Cardiac fibroblast (primary cell): Measurements from ENCODE around the gene MAML2.

Source experiments
- DNase-seq, 2 donors: peaks; one replicate each; pipeline versions ENCODE4 v3.0.0 to v3.0.0-alpha.2; 2010; ENCODE audit warnings: low read depth in 2 of 2
- H3K4me3 ChIP-seq, 2 donors: replicated peaks in 1 of 2; 1 replicate in 1 of 2; 2 replicates in 1 of 2; pipeline ENCODE4 v1.5.1; 2011; ENCODE audit warnings: low read depth in 2 of 2, low read length in 2 of 2, mild to moderate bottlenecking in 2 of 2, moderate library complexity in 1 of 2
- TF ChIP-seq, protein P1 (sequence below): IDR thresholded peaks from one replicate; pipeline ENCODE4 v1.5.1; 2011; ENCODE audit warnings: low read depth, mild to moderate bottlenecking, low read length, inconsistent platforms

MAML2 gene

DNA sequence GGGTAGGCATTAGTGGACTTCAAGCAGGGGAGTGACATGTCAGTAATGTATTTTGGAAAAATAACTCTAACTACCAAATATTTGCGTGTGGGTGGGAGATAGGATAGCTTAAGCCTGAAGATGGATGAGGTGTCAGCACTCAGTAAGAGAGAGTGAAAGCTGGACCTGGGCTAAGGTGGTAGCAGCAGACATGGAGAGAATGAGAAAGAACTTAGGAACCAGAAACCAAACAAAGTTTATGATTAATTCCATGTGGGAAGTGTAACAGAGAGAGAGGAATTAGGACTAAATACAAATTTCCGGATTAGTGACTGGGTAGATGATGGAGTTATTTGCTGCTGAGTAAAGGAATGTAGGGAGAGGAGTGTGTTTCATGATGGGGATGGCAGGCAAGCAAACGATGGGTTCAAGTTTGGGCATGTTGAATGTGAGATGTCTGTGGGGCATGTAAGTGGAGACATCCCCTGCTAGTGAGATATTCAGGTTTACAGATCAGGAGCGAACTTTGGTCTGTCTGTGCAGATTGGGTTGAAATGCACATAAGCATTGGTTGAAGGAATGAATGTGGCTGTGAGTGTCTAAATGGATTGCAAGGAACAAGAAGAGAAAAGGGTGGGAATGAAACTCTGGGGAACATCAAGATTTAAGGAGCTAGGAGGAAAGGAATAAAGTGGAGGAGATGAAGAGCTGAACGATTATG lies 233.5 kb downstream of the MAML2 start:
- TF ChIP-seq, protein P1, sequence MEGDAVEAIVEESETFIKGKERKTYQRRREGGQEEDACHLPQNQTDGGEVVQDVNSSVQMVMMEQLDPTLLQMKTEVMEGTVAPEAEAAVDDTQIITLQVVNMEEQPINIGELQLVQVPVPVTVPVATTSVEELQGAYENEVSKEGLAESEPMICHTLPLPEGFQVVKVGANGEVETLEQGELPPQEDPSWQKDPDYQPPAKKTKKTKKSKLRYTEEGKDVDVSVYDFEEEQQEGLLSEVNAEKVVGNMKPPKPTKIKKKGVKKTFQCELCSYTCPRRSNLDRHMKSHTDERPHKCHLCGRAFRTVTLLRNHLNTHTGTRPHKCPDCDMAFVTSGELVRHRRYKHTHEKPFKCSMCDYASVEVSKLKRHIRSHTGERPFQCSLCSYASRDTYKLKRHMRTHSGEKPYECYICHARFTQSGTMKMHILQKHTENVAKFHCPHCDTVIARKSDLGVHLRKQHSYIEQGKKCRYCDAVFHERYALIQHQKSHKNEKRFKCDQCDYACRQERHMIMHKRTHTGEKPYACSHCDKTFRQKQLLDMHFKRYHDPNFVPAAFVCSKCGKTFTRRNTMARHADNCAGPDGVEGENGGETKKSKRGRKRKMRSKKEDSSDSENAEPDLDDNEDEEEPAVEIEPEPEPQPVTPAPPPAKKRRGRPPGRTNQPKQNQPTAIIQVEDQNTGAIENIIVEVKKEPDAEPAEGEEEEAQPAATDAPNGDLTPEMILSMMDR = no peak
- no peak for DNase-seq
- H3K4me3 ChIP-seq = no peak overlapping the region

- DNase-seq = no peak
- H3K4me3 ChIP-seq = no peak overlapping the region
- TF ChIP-seq, protein P1 = no peak
These were observed 235.7 kb downstream of the MAML2 start for GRCh38 chr11:96107143-96107824.

DNA sequence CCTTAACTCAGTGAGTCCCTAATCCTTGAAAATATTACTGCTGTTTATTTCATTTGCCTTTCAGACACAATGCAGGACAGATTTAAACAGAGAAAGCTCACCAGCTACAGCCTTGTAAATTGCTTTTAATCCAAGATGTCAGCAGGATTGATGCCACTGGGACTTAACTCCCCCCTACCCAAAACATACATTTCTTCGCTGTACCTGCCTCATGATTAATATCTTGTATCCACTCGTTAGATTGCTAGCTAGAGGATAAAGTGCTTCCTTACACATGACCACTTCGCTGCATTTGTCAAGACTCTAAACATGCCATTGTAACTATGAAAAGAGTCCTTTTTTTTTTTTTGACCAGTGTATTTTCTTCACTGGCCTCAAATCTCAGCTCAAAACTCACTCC lies 236.3 kb downstream of the MAML2 start:
- no peak overlapping the region for H3K4me3 ChIP-seq
- TF ChIP-seq, protein P1 = no peak
- DNase-seq = no peak

GRCh38 chr11:96105944-96106343 lies 237.1 kb downstream of the MAML2 start:
- DNase-seq = no peak
- H3K4me3 ChIP-seq = no peak overlapping the region
- TF ChIP-seq, protein P1 = no peak

GRCh38 chr11:96105197-96105895 lies 237.6 kb downstream of the MAML2 start:
- H3K4me3 ChIP-seq = no peak overlapping the region
- TF ChIP-seq, protein P1 = no peak
- peak; percentile 52 to 55 for DNase-seq

DNA sequence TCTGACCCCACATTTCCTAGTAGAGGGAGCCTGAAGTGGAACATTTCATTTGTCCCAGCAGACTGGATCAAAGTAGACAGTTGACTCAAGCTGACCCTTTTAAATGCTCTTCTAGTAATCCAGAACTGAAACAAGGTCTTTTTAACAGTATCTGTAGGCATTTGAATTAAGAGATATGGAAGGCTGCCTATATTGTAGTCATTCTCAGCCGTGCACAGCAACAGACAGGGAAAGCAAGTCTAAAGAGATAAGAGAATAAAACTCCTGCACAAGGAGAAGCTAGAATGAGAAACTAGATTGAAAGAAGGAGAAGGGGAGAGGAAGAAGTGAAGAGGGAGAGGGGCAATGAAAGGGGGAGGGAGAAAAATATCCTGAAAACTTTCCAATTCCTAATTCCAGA lies 238.5 kb downstream of the MAML2 start:
- H3K4me3 ChIP-seq = no peak overlapping the region

More for the DNA sequence above, 238.5 kb downstream of the MAML2 start:
- DNase-seq = no peak
- TF ChIP-seq, protein P1 = no peak
